ENCODE measurements around the gene FIBCD1. TPM values are rescaled to one million over a fixed set of nuclear protein-coding genes. Genes with fewer than 3 reads are reported as not detected.
A peak's percentile ranks its signal among the peaks of the same experiment; 100 is the strongest.

The FIBCD1 gene
- total and polyA plus RNA-seq, 2 experiments from 2014 or later, result 20.2 to 23.7 TPM

- H3K9me2 ChIP-seq (ENCODE audit: insufficient read depth), result no peaks in the 10 kb centered on the region
- H3K9me3 ChIP-seq (ENCODE audit: low read depth), result no peaks in the 10 kb centered on the region
- peak overlapping the region; percentile 49 for H3K27ac ChIP-seq
- in situ Hi-C loops (cut with MboI), result no loop called here
- H4K20me1 ChIP-seq (ENCODE audit: insufficient read depth), result no peaks in the 10 kb centered on the region
- no peak overlapping the region for H3K4me3 ChIP-seq
- peaks cover 5% of the 10 kb centered on the region; the same call in 1 of the 2 replicates for H3K27me3 ChIP-seq (replicated peaks; ENCODE audit: insufficient read depth)
- no peaks in the 10 kb centered on the region for H3K36me3 ChIP-seq (ENCODE audit: low read depth)
- H2AFZ ChIP-seq, result peak overlapping the region; percentile 64
- peak overlapping the region; percentile 38 for H3K4me2 ChIP-seq (ENCODE audit: unreplicated experiment)
- H3F3A ChIP-seq (ENCODE audit: insufficient read depth), result peaks cover 27% of the 10 kb centered on the region; the same call in 1 of the 2 replicates
- 34 to 48% methylated on average over 11 to 12 of the region's 12 CpGs for WGBS, 2 experiments (ENCODE audit: low coverage in 1 of 2, low lambda C conversion rate in 2 of 2, missing lambda C conversion rate in 2 of 2)
- peak overlapping the region; percentile 26 for H3K9ac ChIP-seq
- no peaks in the 10 kb centered on the region for H3K79me2 ChIP-seq (ENCODE audit: insufficient read depth)
- peaks cover 22% of the 10 kb centered on the region for H3K4me1 ChIP-seq (ENCODE audit: insufficient read depth)
- peak; percentile 88 for DNase-seq
- TF ChIP-seq EZH2phosphoT487 (IDR thresholded peaks at IDR 0.05; ENCODE audit: insufficient read depth, low read depth) (no peak), EZH2 (IDR thresholded peaks at IDR 0.05; ENCODE audit: insufficient read depth, poor library complexity, severe bottlenecking) (no peak)
Measured at GRCh38 chr9:130936285-130937117, 2.5 kb downstream of the FIBCD1 start.

- no peaks in the 10 kb centered on the region for H3K9me3 ChIP-seq (ENCODE audit: low read depth)
- in situ Hi-C loops (cut with MboI), result no loop called here
- H3K9ac ChIP-seq, result peak overlapping the region; percentile 26
- H3F3A ChIP-seq (ENCODE audit: insufficient read depth), result peaks cover 28% of the 10 kb centered on the region; the same call in 1 of the 2 replicates
- no peaks in the 10 kb centered on the region for H3K36me3 ChIP-seq (ENCODE audit: low read depth)
- peak overlapping the region; percentile 49 for H3K27ac ChIP-seq
- DNase-seq, result no peak
- H2AFZ ChIP-seq, result no peak overlapping the region; the same call in 1 of the 2 replicates
- H3K4me3 ChIP-seq, result no peak overlapping the region
- H3K27me3 ChIP-seq (replicated peaks; ENCODE audit: insufficient read depth), result peaks cover 5% of the 10 kb centered on the region; the same call in 1 of the 2 replicates
- peak overlapping the region; percentile 38 for H3K4me2 ChIP-seq (ENCODE audit: unreplicated experiment)
- WGBS, 2 experiments (ENCODE audit: low coverage in 1 of 2, low lambda C conversion rate in 2 of 2, missing lambda C conversion rate in 2 of 2), result 88 to 91% methylated on average over 13 of the region's 13 CpGs
- TF ChIP-seq EZH2phosphoT487 (IDR thresholded peaks at IDR 0.05; ENCODE audit: insufficient read depth, low read depth) (no peak), EZH2 (IDR thresholded peaks at IDR 0.05; ENCODE audit: insufficient read depth, poor library complexity, severe bottlenecking) (no peak)
- H3K9me2 ChIP-seq (ENCODE audit: insufficient read depth), result no peaks in the 10 kb centered on the region
- H3K4me1 ChIP-seq (ENCODE audit: insufficient read depth), result peaks cover 22% of the 10 kb centered on the region
- H4K20me1 ChIP-seq (ENCODE audit: insufficient read depth), result no peaks in the 10 kb centered on the region
- H3K79me2 ChIP-seq (ENCODE audit: insufficient read depth), result no peaks in the 10 kb centered on the region
Measured at GRCh38 chr9:130935648-130936271, 3.3 kb downstream of the FIBCD1 start.

- Histone ChIP-seq H3K36me3 (ENCODE audit: low read depth) (no peaks in the 10 kb centered on the region), H3K9me2 (ENCODE audit: insufficient read depth) (no peaks in the 10 kb centered on the region), H3K79me2 (ENCODE audit: insufficient read depth) (no peaks in the 10 kb centered on the region), H3K27ac (no peak overlapping the region), H3K4me1 (ENCODE audit: insufficient read depth) (peaks cover 22% of the 10 kb centered on the region), H4K20me1 (ENCODE audit: insufficient read depth) (no peaks in the 10 kb centered on the region), H3K4me2 (ENCODE audit: unreplicated experiment) (no peak overlapping the region), H3K9me3 (ENCODE audit: low read depth) (no peaks in the 10 kb centered on the region), H3F3A (ENCODE audit: insufficient read depth) (peaks cover 28% of the 10 kb centered on the region; the same call in 1 of the 2 replicates), H3K27me3 (replicated peaks; ENCODE audit: insufficient read depth) (no peaks in the 10 kb centered on the region), H3K4me3 (no peak overlapping the region), H3K9ac (no peak overlapping the region), H2AFZ (no peak overlapping the region)
- in situ Hi-C loops (cut with MboI), result no loop called here
- 86 to 88% methylated on average over 15 to 16 of the region's 16 CpGs for WGBS, 2 experiments (ENCODE audit: low coverage in 1 of 2, low lambda C conversion rate in 2 of 2, missing lambda C conversion rate in 2 of 2)
- TF ChIP-seq EZH2 (IDR thresholded peaks at IDR 0.05; ENCODE audit: insufficient read depth, poor library complexity, severe bottlenecking), result no peak
- no peak for DNase-seq
Measured at GRCh38 chr9:130934702-130935647, 4.1 kb downstream of the FIBCD1 start.

- no peak for TF ChIP-seq EZH2 (IDR thresholded peaks at IDR 0.05; ENCODE audit: insufficient read depth, poor library complexity, severe bottlenecking)
- TF ChIP-seq EZH2phosphoT487 (IDR thresholded peaks at IDR 0.05; ENCODE audit: insufficient read depth, low read depth), result no peak
- no peaks in the 10 kb centered on the region for H3K27me3 ChIP-seq (replicated peaks; ENCODE audit: insufficient read depth)
- H3K27ac ChIP-seq, result no peak overlapping the region
- H3F3A ChIP-seq (ENCODE audit: insufficient read depth), result peaks cover 28% of the 10 kb centered on the region; the same call in 1 of the 2 replicates
- DNase-seq, result no peak
- H2AFZ ChIP-seq, result no peak overlapping the region
- no peak overlapping the region for H3K4me3 ChIP-seq
- no peaks in the 10 kb centered on the region for H3K79me2 ChIP-seq (ENCODE audit: insufficient read depth)
- H3K4me1 ChIP-seq (ENCODE audit: insufficient read depth), result peaks cover 22% of the 10 kb centered on the region
- in situ Hi-C loops (cut with MboI), result no loop called here
- no peaks in the 10 kb centered on the region for H4K20me1 ChIP-seq (ENCODE audit: insufficient read depth)
- 75 to 88% methylated on average over 9 to 11 of the region's 11 CpGs for WGBS, 2 experiments (ENCODE audit: low coverage in 1 of 2, low lambda C conversion rate in 2 of 2, missing lambda C conversion rate in 2 of 2)
- H3K4me2 ChIP-seq (ENCODE audit: unreplicated experiment), result no peak overlapping the region
- H3K9me2 ChIP-seq (ENCODE audit: insufficient read depth), result no peaks in the 10 kb centered on the region
- H3K9ac ChIP-seq, result no peak overlapping the region
- H3K36me3 ChIP-seq (ENCODE audit: low read depth), result no peaks in the 10 kb centered on the region
- no peaks in the 10 kb centered on the region for H3K9me3 ChIP-seq (ENCODE audit: low read depth)
Measured at GRCh38 chr9:130934246-130934645, 4.8 kb downstream of the FIBCD1 start.
